MM.1S (cell line): ENCODE results near the gene CPEB2.

ENCODE experiments used
- DNase-seq: peaks from one replicate; pipeline ENCODE4 v3.0.0-alpha.2; 2015
- H2AFZ ChIP-seq: fragments of 300-600 bp; sonication (generic); 2 replicates; pipeline ENCODE4 v1.6.0; 2016; ENCODE audit warnings: antibody characterized with exemption, low read length
- H3F3A ChIP-seq: fragments of 300-600 bp; sonication (generic); 2 replicates; pipeline ENCODE4 v1.6.1; 2016; ENCODE audit warnings: mild to moderate bottlenecking, antibody characterized with exemption, low read length, moderate library complexity, mixed read lengths; ENCODE audit not compliant: insufficient read depth
- H3K27ac ChIP-seq: fragments of 300-600 bp; sonication (generic); 2 replicates; pipeline ENCODE4 v1.5.1; 2016; ENCODE audit warnings: mild to moderate bottlenecking, low read length
- H3K27me3 ChIP-seq: fragments of 300-600 bp; sonication (generic); replicated peaks from 2 replicates; pipeline ENCODE4 v1.6.0; 2016; ENCODE audit warnings: low read length; ENCODE audit not compliant: insufficient read depth
- H3K36me3 ChIP-seq: fragments of 300-600 bp; sonication (generic); replicated peaks from 2 replicates; pipeline ENCODE4 v1.6.1; 2016; ENCODE audit warnings: mild to moderate bottlenecking, low read length, mixed read lengths; ENCODE audit not compliant: insufficient read depth
- H3K4me1 ChIP-seq: fragments of 300-600 bp; sonication (generic); 2 replicates; pipeline ENCODE4 v1.6.1; 2016; ENCODE audit warnings: low read length, mixed read lengths
- H3K4me2 ChIP-seq: fragments of 300-600 bp; sonication (generic); 2 replicates; pipeline ENCODE4 v1.6.0; 2016; ENCODE audit warnings: low read depth, low read length
- H3K4me3 ChIP-seq: fragments of 300-600 bp; sonication (generic); 2 replicates; pipeline ENCODE4 v1.5.1; 2016; ENCODE audit warnings: low read length, mixed read lengths
- H3K79me2 ChIP-seq: fragments of 300-600 bp; sonication (generic); 2 replicates; pipeline ENCODE4 v1.6.1; 2016; ENCODE audit warnings: mixed run types, low read length, mixed read lengths
- H3K9ac ChIP-seq: fragments of 300-600 bp; sonication (generic); 2 replicates; pipeline ENCODE4 v1.6.1; 2016; ENCODE audit warnings: low read length, mixed read lengths
- H3K9me2 ChIP-seq: fragments of 300-600 bp; sonication (generic); replicated peaks from 2 replicates; pipeline ENCODE4 v1.6.1; 2016; ENCODE audit warnings: mild to moderate bottlenecking, low read length, mixed read lengths; ENCODE audit not compliant: insufficient read depth
- H3K9me3 ChIP-seq: fragments of 300-600 bp; sonication (generic); replicated peaks from 2 replicates; pipeline ENCODE4 v1.6.1; 2016; ENCODE audit warnings: mild to moderate bottlenecking, low read length, mixed read lengths; ENCODE audit not compliant: insufficient read depth
- H4K20me1 ChIP-seq: fragments of 300-600 bp; sonication (generic); 2 replicates; pipeline ENCODE4 v1.6.1; 2016; ENCODE audit warnings: mild to moderate bottlenecking, low read length, moderate library complexity, mixed read lengths; ENCODE audit not compliant: insufficient read depth
- EZH2 ChIP-seq: fragments of 300-600 bp; sonication (generic); optimal IDR thresholded peaks from 2 replicates; pipeline ENCODE3; 2017; ENCODE audit warnings: low read depth, mild to moderate bottlenecking, antibody characterized with exemption, low read length, mixed read lengths
- EZH2phosphoT487 ChIP-seq: fragments of 300-600 bp; sonication (generic); IDR thresholded peaks from 2 replicates; pipeline ENCODE4 v1.6.1; 2018; ENCODE audit warnings: antibody characterized with exemption, low read length
- TF ChIP-seq, protein P1 (sequence below): fragments of 300-600 bp; sonication (generic); IDR thresholded peaks from 2 replicates; pipeline ENCODE4 v1.5.1; 2016; ENCODE audit warnings: antibody characterized with exemption, low read length, mixed read lengths

The CPEB2 gene

DNA sequence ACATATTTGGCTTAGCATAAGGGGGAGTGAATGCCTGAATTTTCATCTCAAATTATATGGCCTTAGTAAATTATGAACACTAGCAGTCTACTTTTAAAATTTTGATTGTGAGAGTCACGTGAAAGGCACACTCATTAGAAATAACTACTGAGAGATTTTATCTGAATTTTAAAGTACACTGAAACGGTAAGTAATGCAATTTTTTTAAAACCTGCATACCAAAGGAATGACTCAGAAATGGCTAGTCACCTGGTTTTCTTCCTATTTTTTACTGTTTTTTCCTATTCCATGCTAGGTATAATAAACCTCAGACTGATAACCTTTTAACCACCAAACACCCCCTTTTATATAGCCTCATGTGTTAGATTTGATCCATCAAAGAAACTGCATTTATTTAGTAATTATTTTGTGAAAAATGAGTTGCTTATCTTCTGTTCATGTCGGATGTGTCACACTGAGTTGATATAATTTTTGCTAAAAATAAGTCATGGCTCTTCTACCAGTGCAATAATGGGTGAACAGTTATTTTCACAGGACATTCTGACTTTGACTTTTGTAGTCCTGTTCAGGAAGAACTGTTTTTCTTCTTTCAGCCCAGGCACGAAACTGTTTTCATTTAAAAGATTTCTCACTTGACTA is 40.4 kb downstream of the CPEB2 start:
- no peak overlapping the region for H3K27ac ChIP-seq
- H3K9me3 ChIP-seq: no peaks in the 10 kb centered on the region
- no peaks in the 10 kb centered on the region for H4K20me1 ChIP-seq
- TF ChIP-seq EZH2 (no peak), EZH2phosphoT487 (no peak)
- TF ChIP-seq, protein P1, sequence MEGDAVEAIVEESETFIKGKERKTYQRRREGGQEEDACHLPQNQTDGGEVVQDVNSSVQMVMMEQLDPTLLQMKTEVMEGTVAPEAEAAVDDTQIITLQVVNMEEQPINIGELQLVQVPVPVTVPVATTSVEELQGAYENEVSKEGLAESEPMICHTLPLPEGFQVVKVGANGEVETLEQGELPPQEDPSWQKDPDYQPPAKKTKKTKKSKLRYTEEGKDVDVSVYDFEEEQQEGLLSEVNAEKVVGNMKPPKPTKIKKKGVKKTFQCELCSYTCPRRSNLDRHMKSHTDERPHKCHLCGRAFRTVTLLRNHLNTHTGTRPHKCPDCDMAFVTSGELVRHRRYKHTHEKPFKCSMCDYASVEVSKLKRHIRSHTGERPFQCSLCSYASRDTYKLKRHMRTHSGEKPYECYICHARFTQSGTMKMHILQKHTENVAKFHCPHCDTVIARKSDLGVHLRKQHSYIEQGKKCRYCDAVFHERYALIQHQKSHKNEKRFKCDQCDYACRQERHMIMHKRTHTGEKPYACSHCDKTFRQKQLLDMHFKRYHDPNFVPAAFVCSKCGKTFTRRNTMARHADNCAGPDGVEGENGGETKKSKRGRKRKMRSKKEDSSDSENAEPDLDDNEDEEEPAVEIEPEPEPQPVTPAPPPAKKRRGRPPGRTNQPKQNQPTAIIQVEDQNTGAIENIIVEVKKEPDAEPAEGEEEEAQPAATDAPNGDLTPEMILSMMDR: no peak
- H2AFZ ChIP-seq: no peak overlapping the region
- no peaks in the 10 kb centered on the region for H3K27me3 ChIP-seq
- no peak overlapping the region for H3K9ac ChIP-seq
- peaks cover 4% of the 10 kb centered on the region; the same call in 1 of the 2 replicates for H3K79me2 ChIP-seq
- H3F3A ChIP-seq: no peaks in the 10 kb centered on the region
- no peak overlapping the region for H3K4me2 ChIP-seq
- H3K36me3 ChIP-seq: 0 out of 2 replicates have a peak, but pooled peaks cover 2% of the 10 kb centered on the region
- no peaks in the 10 kb centered on the region for H3K9me2 ChIP-seq
- no peak overlapping the region for H3K4me3 ChIP-seq
- H3K4me1 ChIP-seq: no peaks in the 10 kb centered on the region
- DNase-seq: no peak

- peaks cover 4% of the 10 kb centered on the region; the same call in 1 of the 2 replicates for H3K79me2 ChIP-seq
- no peaks in the 10 kb centered on the region for H3F3A ChIP-seq
These were observed 40.9 kb downstream of the CPEB2 start for GRCh38 chr4:15043226-15043625.

GRCh38 chr4:15043922-15044321 is 41.6 kb downstream of the CPEB2 start:
- no peaks in the 10 kb centered on the region for H3F3A ChIP-seq
- H3K9ac ChIP-seq: no peak overlapping the region
- TF ChIP-seq, protein P1: no peak
- no peak for TF ChIP-seq EZH2
- TF ChIP-seq EZH2phosphoT487: no peak
- H3K9me3 ChIP-seq: no peaks in the 10 kb centered on the region
- H2AFZ ChIP-seq: no peak overlapping the region
- H3K4me2 ChIP-seq: no peak overlapping the region
- H3K4me1 ChIP-seq: no peaks in the 10 kb centered on the region
- no peak for DNase-seq
- no peaks in the 10 kb centered on the region for H4K20me1 ChIP-seq
- H3K79me2 ChIP-seq: peaks cover 3% of the 10 kb centered on the region; the same call in 1 of the 2 replicates
- 0 out of 2 replicates have a peak, but pooled peaks cover 2% of the 10 kb centered on the region for H3K36me3 ChIP-seq
- no peak overlapping the region for H3K27ac ChIP-seq
- no peak overlapping the region for H3K4me3 ChIP-seq
- H3K27me3 ChIP-seq: no peaks in the 10 kb centered on the region
- no peaks in the 10 kb centered on the region for H3K9me2 ChIP-seq

More at GRCh38 chr4:15043226-15043625, 40.9 kb downstream of the CPEB2 start:
- no peak overlapping the region for H2AFZ ChIP-seq
- no peak overlapping the region for H3K9ac ChIP-seq
- H3K4me3 ChIP-seq: no peak overlapping the region
- TF ChIP-seq EZH2phosphoT487 (no peak), EZH2 (no peak)
- TF ChIP-seq, protein P1: 0 out of 2 replicates have a peak, but pooled peaks have one; percentile 10
- H3K36me3 ChIP-seq: 0 out of 2 replicates have a peak, but pooled peaks cover 2% of the 10 kb centered on the region
- DNase-seq: no peak
- no peak overlapping the region for H3K4me2 ChIP-seq
- H3K9me3 ChIP-seq: no peaks in the 10 kb centered on the region
- H3K9me2 ChIP-seq: no peaks in the 10 kb centered on the region
- H3K27me3 ChIP-seq: no peaks in the 10 kb centered on the region
- H3K4me1 ChIP-seq: no peaks in the 10 kb centered on the region
- H4K20me1 ChIP-seq: no peaks in the 10 kb centered on the region
- no peak overlapping the region for H3K27ac ChIP-seq
